ENCODE measurements around the gene ADAMTSL1. TPM values are rescaled to one million over a fixed set of nuclear protein-coding genes. Genes with fewer than 3 reads are reported as not detected.

The ADAMTSL1 gene
- total RNA-seq, 6 donors from 2014 or later, result 0.44 to 6.4 (median 2.3) TPM; not detected in 1

- TF ChIP-seq POLR2AphosphoS5 (IDR thresholded peaks at IDR 0.05), result no peak
- no peak for TF ChIP-seq EP300 (IDR thresholded peaks at IDR 0.05)
- TF ChIP-seq, protein P1, sequence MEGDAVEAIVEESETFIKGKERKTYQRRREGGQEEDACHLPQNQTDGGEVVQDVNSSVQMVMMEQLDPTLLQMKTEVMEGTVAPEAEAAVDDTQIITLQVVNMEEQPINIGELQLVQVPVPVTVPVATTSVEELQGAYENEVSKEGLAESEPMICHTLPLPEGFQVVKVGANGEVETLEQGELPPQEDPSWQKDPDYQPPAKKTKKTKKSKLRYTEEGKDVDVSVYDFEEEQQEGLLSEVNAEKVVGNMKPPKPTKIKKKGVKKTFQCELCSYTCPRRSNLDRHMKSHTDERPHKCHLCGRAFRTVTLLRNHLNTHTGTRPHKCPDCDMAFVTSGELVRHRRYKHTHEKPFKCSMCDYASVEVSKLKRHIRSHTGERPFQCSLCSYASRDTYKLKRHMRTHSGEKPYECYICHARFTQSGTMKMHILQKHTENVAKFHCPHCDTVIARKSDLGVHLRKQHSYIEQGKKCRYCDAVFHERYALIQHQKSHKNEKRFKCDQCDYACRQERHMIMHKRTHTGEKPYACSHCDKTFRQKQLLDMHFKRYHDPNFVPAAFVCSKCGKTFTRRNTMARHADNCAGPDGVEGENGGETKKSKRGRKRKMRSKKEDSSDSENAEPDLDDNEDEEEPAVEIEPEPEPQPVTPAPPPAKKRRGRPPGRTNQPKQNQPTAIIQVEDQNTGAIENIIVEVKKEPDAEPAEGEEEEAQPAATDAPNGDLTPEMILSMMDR (IDR thresholded peaks at IDR 0.05), result no peak
- TF ChIP-seq POLR2A (IDR thresholded peaks at IDR 0.05), result no peak
- Histone ChIP-seq H3K27me3 (no peaks in the 10 kb centered on the region), H3K4me1 (no peaks in the 10 kb centered on the region), H3K9me3 (no peaks in the 10 kb centered on the region), H3K27ac (no peak overlapping the region), H3K4me3 (no peak overlapping the region), H3K36me3 (no peaks in the 10 kb centered on the region)
- DNase-seq (no peak), ATAC-seq (ENCODE audit: low FRiP score in 2 of 2) (no peak)
- WGBS, 2 donors, result 77 to 79% methylated on average over 1 of the region's 1 CpG
These were observed 33.2 kb downstream of the ADAMTSL1 start for GRCh38 chr9:18507151-18507550.

- H3K27me3 ChIP-seq, result no peaks in the 10 kb centered on the region
- H3K9me3 ChIP-seq, result no peaks in the 10 kb centered on the region
- H3K36me3 ChIP-seq, result no peaks in the 10 kb centered on the region
- DNase-seq (no peak), ATAC-seq (ENCODE audit: low FRiP score in 2 of 2) (no peak)
- no peak overlapping the region for H3K4me3 ChIP-seq
- H3K27ac ChIP-seq, result no peak overlapping the region
- no peaks in the 10 kb centered on the region for H3K4me1 ChIP-seq
- TF ChIP-seq POLR2AphosphoS5 (IDR thresholded peaks at IDR 0.05) (no peak), POLR2A (IDR thresholded peaks at IDR 0.05) (no peak), EP300 (IDR thresholded peaks at IDR 0.05) (no peak)
- TF ChIP-seq, protein P1 (IDR thresholded peaks at IDR 0.05), result no peak
These were observed 42.6 kb downstream of the ADAMTSL1 start for GRCh38 chr9:18516514-18516913.

- no peak for ATAC-seq (ENCODE audit: low FRiP score in 2 of 2)
These were observed 43.0 kb downstream of the ADAMTSL1 start for GRCh38 chr9:18516965-18517364.

GRCh38 chr9:18520416-18521047 lies 46.6 kb downstream of the ADAMTSL1 start:
- H3K4me3 ChIP-seq, result no peak overlapping the region
- no peak for TF ChIP-seq POLR2AphosphoS5 (IDR thresholded peaks at IDR 0.05)
- TF ChIP-seq, protein P1 (IDR thresholded peaks at IDR 0.05), result no peak
- no peaks in the 10 kb centered on the region for H3K27me3 ChIP-seq
- 81 to 84% methylated on average over 3 of the region's 3 CpGs for whole genome bisulfite sequencing, 2 donors
- H3K36me3 ChIP-seq, result no peaks in the 10 kb centered on the region
- no peaks in the 10 kb centered on the region for H3K9me3 ChIP-seq
- DNase-seq (no peak), ATAC-seq (ENCODE audit: low FRiP score in 2 of 2) (no peak)
- no peaks in the 10 kb centered on the region for H3K4me1 ChIP-seq
- H3K27ac ChIP-seq, result no peak overlapping the region

More at GRCh38 chr9:18516965-18517364, 43.0 kb downstream of the ADAMTSL1 start:
- H3K27me3 ChIP-seq, result no peaks in the 10 kb centered on the region
- H3K27ac ChIP-seq, result no peak overlapping the region
- WGBS, 2 donors, result 62 to 79% methylated on average over 2 of the region's 2 CpGs
- no peak for DNase-seq
- H3K4me1 ChIP-seq, result no peaks in the 10 kb centered on the region
- TF ChIP-seq, protein P1 (IDR thresholded peaks at IDR 0.05), result no peak
- no peak for TF ChIP-seq POLR2A (IDR thresholded peaks at IDR 0.05)
- TF ChIP-seq POLR2AphosphoS5 (IDR thresholded peaks at IDR 0.05), result no peak
- no peak for TF ChIP-seq EP300 (IDR thresholded peaks at IDR 0.05)
- H3K9me3 ChIP-seq, result no peaks in the 10 kb centered on the region
- H3K36me3 ChIP-seq, result no peaks in the 10 kb centered on the region
- no peak overlapping the region for H3K4me3 ChIP-seq

- no peaks in the 10 kb centered on the region for H3K4me1 ChIP-seq
- H3K36me3 ChIP-seq, result no peaks in the 10 kb centered on the region
- ATAC-seq (ENCODE audit: low FRiP score in 2 of 2) (no peak), DNase-seq (no peak)
- H3K27ac ChIP-seq, result no peak overlapping the region
- H3K27me3 ChIP-seq, result no peaks in the 10 kb centered on the region
- 82 to 98% methylated on average over 3 of the region's 3 CpGs for WGBS, 2 donors
- TF ChIP-seq POLR2A (IDR thresholded peaks at IDR 0.05) (no peak), EP300 (IDR thresholded peaks at IDR 0.05) (no peak), POLR2AphosphoS5 (IDR thresholded peaks at IDR 0.05) (no peak)
- TF ChIP-seq, protein P1 (IDR thresholded peaks at IDR 0.05), result no peak
- no peak overlapping the region for H3K4me3 ChIP-seq
- H3K9me3 ChIP-seq, result no peaks in the 10 kb centered on the region
These were observed 52.7 kb downstream of the ADAMTSL1 start for GRCh38 chr9:18526685-18527084.
